GM08714 (cell line): Measurements from ENCODE around the gene FLT3LG.

Experiments
- H3K4me3 ChIP-seq: fragments of 200-500 bp; sonication (Bioruptor generic); 2 replicates; pipeline ENCODE4 v1.5.1; 2014; ENCODE audit warnings: mild to moderate bottlenecking, low read length, inconsistent platforms
- ZNF274 ChIP-seq: IDR thresholded peaks from 2 replicates; pipeline ENCODE4 v1.6.1; 2012; ENCODE audit warnings: mild to moderate bottlenecking, low read depth, low read length

Gene FLT3LG

DNA sequence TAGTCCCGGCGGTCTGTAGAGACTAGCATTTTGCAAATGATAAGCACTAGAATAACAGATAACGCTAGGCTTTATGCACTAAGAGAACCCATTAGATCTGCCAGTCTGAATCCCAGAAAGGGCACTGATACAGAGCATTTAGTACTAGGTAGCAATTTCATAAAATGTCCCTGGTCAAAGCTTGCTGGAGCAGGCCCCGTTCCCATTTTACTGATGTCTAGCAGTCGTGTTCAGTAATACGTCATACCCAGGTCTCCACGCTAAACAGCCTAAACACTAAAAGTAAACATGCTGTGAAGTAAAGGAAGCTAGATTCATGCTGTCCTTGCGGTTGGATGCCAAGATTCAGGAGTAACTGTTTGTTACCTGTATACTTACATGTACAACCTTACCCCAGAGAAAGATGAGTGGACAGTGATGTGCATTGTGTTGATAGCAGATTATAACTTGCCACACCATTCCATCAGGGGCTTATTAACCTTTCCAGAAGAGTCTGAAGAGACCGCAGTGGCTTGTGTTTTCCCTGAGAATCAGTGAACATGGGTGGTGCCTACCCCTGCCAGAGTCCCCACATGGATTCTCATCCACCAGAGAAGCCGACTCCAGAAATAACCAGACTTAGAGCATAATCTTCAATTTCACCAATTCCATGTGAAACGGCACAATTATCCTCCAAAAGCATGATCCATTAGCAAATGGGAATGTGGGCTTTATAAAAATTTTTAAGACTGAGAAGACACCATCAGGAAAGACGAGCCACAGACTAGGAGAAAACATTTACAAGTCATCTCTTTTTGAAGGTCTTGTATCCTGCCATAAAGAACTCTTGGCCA is 18.8 kb downstream of the FLT3LG start:
- TF ChIP-seq ZNF274: no peak
- no peak overlapping the region for H3K4me3 ChIP-seq

DNA sequence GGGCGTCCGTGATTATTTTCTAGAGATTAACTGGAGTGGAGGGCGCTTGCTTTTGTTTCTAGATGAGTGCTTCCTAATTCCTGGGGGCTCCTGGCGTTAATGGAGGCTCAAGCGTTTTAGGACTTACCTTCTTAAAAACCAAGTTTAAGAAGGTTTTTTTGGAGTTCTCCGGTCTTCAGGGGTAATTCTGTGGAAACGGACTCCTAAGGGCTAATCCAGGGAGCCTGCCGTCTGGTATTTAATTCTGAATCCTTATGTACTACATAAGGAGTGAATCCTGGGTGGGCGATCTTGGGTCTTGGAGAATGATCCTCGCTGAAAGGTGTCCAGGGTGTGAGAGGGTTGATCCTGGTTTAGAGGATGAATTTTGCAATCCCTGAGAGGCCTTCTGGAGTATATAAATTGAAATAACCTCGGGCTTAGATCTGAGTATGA is 22.6 kb downstream of the FLT3LG start:
- H3K4me3 ChIP-seq: peak overlapping the region; percentile 98
- no peak for TF ChIP-seq ZNF274

DNA sequence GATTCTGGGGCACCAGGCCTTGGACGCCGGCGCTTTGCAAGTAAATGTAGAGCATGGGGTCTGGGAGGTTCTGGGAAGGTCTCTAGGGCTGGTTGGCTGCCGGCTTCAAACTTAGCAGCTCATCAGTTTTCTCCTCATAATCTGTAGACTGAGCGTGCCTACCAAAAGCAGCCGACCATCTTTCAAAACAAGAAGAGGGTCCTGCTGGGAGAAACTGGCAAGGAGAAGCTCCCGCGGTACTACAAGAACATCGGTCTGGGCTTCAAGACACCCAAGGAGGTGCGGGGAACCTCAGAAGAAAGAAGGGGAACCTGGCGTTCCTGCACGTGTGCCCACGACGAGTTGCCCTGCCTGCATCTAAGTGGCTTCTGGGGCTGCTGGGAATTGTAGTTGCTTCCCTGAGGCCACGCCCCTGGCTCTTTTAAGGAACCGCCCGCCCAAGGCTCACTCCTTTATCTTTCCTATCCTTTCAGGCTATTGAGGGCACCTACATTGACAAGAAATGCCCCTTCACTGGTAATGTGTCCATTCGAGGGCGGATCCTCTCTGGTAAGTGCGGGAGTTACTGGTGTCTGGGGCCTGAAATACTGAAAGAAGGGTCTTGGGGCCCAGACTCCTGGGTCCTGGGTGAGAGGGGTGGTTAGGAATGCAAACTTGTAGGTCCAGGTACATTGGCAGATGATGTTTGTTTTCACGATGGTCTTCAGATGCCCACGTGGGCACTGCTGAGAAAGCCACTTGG is 23.2 kb downstream of the FLT3LG start:
- H3K4me3 ChIP-seq: peak overlapping the region; percentile 98
- TF ChIP-seq ZNF274: no peak

DNA sequence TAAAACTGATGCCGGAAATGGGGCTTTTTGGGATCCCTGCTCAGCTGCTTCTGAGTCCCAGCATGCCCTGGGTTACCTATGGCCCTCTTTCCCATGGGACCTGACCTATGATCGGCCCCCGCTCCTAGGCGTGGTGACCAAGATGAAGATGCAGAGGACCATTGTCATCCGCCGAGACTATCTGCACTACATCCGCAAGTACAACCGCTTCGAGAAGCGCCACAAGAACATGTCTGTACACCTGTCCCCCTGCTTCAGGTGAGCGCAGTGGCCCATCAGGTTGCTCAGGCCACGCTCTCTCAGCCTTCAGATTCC is 23.7 kb downstream of the FLT3LG start:
- no peak for TF ChIP-seq ZNF274
- H3K4me3 ChIP-seq: peak overlapping the region; percentile 98

DNA sequence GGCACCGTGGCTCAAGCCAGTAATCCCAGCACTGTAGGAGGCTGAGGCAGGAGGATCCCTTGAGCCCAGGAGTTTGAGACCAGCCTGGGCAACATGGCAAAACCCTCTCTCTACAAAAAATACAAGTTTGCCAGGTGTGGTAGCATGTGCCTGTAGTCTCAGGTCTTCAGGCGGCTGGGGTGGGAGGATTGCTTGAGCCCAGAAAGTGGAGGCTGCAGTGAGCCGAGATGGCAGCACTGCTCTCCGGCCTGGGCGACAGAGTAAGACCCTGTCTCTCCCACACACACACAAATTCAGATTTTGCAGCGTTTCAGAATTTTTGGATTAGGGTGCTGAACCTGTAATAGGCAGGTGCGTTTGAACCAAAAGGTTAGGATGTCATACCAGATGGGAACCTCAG is 24.5 kb downstream of the FLT3LG start:
- H3K4me3 ChIP-seq: peak overlapping the region; percentile 21; the same call in 1 of the 2 replicates
- no peak for TF ChIP-seq ZNF274

DNA sequence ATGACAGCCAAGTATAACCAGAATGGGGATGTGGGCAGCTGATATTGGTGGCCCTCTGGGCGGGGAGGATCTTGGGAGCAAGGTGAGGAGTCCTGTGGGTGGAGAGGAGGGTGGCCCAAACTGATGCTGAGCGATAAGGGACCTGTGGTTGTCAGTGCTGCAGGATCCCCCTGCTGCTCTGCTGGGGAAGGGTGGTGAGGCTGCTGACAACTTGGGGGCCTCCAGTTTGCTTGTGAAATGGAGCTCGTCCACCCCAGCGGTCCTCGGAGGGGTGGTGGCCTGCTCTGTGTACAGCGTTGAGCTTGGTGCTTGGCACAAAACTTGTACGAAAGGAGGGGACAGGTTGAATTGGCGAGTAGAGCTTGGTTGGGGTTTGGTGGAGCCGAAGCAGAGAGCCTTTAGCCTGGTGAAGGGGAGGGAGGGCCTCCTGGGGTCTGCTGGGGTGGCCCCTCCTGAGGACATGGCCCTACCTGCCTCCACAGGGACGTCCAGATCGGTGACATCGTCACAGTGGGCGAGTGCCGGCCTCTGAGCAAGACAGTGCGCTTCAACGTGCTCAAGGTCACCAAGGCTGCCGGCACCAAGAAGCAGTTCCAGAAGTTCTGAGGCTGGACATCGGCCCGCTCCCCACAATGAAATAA is 25.1 kb downstream of the FLT3LG start:
- H3K4me3 ChIP-seq: peak overlapping the region; percentile 21; the same call in 1 of the 2 replicates
- TF ChIP-seq ZNF274: no peak

DNA sequence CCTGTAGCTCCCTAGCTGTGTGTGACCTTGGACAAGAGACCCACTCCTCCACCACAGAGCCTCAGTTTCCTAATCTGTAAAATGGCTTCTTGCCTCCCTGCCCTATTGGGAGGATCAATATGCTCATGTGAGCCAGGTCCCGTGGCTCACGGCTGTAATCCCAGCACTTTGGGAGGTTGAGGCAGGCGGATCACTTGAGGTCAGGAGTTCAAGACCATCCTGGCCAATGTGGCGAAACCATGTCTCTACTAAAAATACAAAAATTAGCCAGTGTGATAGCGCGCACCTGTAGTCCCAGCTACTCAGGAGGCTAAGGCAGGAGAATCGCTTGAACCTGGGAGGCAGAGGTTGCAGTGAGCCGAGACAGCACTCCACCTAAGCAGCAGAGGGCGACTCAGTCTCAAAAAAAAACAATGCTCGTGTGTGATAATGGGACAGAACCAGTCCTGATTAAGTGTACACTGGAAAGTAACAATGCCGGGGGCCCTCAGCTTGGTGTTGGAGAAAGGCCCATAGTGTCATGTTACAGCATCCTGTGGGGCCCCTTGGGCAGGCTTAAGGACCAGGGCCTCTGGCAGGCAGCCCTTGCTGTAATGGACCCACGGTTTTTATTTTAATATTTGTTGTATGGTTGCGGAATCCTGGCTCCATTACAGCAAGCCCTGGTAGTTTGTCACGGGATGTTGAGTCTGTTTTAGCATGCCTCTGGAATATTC is 29.0 kb downstream of the FLT3LG start:
- TF ChIP-seq ZNF274: no peak
- no peak overlapping the region for H3K4me3 ChIP-seq

DNA sequence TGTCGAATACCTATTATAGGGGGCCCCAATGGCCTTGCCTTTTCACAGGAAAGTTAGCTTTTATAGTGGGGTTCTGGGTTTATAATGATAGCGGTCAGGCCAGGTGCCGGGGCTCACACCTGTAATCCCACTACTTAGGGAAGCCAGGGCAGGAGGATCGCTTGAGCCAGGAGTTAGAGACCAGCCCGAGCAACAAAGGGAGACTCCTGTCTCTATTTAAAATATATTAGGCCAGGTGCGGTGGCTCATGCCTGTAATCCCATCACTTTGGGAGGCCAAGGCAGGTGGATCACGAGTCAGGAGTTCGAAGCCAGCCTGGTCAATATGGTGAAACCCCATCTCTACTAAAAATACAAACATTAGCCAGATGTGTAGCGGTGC is 29.6 kb downstream of the FLT3LG start:
- TF ChIP-seq ZNF274: no peak
- H3K4me3 ChIP-seq: no peak overlapping the region

DNA sequence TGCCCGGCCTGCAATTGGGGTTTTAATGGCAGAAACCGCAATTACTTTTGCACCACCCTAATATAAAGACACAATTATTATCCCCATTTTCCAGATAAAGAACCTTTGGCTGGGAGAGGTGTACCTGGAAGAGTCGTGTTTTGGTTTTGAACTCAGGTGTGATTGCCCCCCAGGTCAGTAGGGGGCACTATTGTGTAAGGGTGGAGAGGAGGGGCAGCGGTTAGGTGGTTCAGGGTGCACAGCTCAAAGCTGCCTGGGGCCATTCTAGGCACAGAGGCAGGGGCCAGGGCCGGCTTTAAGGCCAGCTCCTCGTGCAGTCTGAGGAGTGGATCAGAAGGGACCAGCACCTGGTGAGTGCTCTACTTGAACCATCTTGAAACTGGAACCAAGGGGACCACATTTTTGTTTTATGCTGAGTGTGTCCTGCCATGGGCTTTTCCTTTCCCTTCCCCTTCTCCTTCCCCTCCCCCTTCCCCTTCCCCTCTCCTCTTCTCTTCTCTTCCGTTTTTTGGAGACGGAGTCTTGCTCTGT is 32.6 kb downstream of the FLT3LG start:
- TF ChIP-seq ZNF274: no peak
- H3K4me3 ChIP-seq: no peak overlapping the region

DNA sequence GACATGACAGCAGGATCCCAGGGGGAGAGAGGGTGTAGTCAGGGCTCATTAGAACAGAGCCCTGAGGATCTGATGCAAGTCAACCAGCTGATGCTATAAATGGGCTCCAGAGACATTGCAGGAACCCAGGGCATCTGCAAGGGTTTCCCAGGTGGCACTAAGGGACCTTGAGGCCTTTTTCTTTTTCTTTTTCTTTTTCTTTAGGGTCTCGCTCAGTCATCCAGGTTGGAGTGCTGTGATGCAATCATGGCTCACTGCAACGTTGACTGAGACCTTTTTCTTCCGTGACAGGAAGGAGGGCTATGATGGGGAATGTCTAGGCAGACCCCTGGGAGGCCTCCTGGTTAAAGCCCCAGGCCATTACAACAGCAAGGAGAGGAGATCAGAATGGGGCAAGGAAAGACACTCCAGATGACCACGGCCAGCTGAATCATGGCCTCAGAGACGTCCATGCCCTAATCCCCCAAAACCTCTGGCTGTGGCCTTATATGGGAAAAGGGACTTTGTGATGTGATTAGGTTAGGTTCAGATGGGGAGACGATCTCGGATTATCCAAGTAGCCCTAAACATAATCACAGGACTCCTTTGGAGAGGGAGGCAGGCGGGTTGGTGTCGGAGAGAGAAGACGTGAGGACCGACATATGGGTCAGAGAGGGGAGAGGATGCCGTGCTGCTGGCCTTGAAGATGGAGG is 33.9 kb downstream of the FLT3LG start:
- TF ChIP-seq ZNF274: no peak
- H3K4me3 ChIP-seq: no peak overlapping the region

DNA sequence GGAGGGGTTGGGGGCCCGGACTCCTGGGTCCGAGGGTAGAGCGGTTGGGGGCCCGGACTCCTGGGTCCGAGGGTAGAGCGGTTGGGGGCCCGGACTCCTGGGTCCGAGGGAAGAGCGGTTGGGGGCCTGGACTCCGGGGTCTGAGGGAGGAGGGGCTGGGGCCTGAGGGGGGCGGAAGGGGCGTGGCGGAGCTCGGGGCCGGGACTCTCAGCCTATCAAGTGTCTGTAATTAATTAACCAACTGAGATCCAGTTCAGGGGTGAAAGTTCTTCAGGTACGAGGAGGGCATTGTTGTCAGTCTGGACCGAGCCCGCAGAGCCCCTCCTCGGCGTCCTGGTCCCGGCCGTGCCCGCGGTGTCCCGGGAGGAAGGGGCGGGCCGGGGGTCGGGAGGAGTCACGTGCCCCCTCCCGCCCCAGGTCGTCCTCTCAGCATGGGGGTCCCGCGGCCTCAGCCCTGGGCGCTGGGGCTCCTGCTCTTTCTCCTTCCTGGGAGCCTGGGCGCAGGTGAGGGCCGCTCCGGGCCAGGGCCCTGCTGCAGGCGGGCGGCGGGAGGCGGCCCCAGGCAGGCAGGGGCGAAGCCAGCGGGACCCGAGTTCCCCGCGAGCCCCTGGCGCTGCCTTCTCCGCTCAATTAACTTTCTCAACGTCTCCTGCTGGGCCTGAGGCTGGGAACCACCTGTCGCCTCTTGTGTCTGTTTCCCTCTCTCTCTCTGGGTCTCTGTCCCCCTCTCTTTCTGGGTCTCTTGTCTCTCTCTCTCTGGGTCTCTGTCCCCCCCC is 39.1 kb downstream of the FLT3LG start:
- no peak for TF ChIP-seq ZNF274
- peak overlapping the region; percentile 64 for H3K4me3 ChIP-seq

DNA sequence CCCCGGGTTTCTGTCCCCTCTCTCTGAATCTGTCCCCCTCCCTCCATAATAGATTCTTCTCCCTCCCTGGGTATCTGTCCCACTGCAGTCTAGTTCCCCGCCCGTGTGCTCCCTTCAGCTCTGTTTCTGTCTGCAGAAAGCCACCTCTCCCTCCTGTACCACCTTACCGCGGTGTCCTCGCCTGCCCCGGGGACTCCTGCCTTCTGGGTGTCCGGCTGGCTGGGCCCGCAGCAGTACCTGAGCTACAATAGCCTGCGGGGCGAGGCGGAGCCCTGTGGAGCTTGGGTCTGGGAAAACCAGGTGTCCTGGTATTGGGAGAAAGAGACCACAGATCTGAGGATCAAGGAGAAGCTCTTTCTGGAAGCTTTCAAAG is 39.7 kb downstream of the FLT3LG start:
- no peak overlapping the region for H3K4me3 ChIP-seq
- TF ChIP-seq ZNF274: no peak

DNA sequence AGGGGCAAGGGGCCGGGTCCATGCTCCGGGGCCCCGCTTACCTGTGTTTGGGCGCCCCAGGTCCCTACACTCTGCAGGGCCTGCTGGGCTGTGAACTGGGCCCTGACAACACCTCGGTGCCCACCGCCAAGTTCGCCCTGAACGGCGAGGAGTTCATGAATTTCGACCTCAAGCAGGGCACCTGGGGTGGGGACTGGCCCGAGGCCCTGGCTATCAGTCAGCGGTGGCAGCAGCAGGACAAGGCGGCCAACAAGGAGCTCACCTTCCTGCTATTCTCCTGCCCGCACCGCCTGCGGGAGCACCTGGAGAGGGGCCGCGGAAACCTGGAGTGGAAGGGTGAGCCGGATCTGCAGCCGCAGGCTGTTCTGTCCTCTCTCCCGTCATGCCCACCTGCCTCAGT is 40.1 kb downstream of the FLT3LG start:
- TF ChIP-seq ZNF274: no peak
- H3K4me3 ChIP-seq: no peak overlapping the region
